GM18873 (cell line): ENCODE results near the gene MYLK.

ENCODE experiments used
- ATAC-seq: cut with Tn5 transposase; IDR thresholded peaks from one replicate; pipeline ENCODE4 v1.9.1; 2021; ENCODE audit warnings: mild to moderate bottlenecking, moderate library complexity, moderate number of reproducible peaks; ENCODE audit not compliant: unreplicated experiment, low FRiP score

The MYLK gene

DNA sequence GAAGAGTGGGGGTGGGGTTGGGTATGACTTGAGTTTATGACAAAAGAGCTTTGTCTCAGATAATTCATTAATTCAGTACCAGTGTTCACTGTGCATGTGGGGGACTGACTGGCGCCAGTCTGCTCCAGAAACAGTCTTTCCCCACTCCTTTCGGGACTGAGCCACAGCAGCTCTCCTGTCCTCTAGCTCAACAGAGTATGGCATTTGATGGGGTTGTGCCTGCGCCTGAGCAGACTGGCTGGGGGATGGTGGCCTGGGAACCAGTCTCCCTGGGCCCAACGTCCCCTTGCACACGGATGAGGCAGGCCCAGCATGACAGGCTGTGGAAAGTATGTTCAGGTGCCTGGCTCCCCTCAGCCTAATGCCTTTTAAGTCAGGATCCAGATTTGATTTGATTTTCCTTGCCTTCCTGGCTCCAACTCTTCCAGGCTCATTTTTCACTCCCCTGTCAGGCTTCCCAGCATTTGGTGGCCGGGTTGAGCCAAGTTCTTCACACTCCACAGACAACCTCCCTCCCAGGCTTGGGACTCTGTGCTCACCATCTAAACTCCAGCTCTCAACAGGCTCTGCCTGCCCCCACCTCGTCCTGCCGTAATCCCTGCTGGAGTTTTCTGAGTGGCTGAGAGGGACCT, 105.0 kb downstream of the MYLK start:
- no peak for ATAC-seq

DNA sequence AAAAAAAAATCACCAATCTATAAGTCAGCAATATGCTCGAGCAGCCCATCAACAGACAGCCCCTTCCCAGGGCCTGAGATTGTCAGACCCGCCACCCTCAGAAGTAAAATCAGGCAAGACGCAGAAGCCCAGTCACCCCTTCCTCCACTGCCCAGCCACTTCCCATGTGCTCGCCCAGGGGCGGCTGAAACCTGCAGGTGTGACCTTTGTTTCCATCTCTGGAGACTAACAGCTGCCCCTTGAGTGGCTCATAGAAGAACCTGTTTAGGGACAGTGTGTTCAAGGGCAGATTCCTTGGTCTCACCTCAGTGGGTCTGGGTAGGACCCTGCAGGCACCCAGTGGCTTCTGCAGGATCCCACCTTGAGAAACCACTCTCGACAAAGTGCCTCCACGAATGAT, 105.6 kb downstream of the MYLK start:
- no peak for ATAC-seq

DNA sequence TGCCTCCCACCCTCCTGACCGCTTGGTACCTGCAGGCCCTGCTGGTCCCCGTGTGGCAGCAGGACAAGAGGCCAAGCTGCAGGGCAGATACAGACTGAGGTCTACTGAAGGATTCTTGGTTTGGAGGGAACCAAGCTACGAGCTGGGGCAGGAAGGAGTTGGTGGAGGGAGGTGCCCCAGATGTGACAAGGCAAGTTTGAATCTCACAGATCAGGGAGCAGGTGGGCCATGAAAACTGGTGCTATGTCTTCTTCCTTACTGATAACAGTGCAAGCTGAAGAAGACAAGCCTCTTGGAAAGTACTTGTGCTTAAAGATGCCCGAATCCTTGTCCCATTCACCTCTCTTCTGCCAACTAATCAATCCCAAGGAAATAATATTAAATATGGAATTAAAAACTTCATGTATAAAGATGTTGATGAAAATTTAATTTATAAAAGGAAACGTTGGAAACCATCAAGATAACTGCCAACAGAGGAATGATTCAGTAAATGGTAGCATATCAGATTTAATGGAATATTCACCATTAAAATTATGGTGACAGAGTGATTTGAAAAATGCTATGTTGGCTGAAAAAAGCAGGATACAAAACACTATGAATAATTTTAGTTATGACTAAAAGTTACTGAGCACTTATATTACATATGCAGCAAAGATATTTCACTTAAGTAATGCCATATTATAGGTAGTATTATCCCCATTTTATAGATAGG, 107.9 kb downstream of the MYLK start:
- ATAC-seq = no peak

DNA sequence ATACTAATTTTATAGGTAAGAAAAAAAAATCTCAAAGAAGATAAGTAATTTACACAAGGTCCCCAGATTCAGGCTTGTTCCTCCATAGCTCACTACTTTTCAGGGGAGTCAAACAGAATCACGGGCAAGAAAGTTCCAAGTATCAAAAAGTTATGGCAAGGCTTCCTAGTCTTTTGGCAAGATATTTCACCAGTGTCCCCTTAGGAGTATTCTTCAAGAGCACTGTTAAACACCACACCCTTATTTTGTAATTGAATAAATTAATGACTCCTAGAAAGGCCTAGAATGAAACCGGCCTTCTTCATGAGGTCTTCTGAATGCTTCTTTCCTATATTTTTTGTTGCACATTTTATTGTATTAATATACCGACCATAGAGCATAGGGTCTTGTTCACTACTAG, 109.7 kb downstream of the MYLK start:
- ATAC-seq = no peak

- no peak for ATAC-seq
These were observed 110.3 kb downstream of the MYLK start for GRCh38 chr3:123773681-123774431.

DNA sequence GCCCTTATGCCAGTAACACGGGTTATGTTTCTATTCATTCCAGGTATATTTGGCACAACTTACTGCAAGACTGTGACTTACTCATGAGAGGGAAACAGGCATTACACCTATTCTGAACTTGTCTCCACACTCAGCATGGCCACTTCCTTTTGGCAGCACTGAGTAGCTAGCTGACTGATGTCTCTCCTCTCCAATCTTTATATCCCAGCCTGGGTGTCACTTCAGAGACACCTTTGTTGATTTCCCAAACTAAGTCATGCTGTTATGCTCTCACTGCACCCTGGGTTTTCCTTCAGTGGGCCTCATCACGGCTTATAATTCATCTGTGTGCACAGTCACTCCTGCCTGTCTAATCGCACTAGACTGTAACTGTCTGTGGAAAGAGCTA, 114.8 kb downstream of the MYLK start:
- ATAC-seq = no peak

GRCh38 chr3:123768480-123769355, 115.4 kb downstream of the MYLK start:
- ATAC-seq = no peak

GRCh38 chr3:123767564-123768292, 116.4 kb downstream of the MYLK start:
- ATAC-seq = no peak

- no peak for ATAC-seq
These were observed 117.1 kb downstream of the MYLK start for GRCh38 chr3:123767009-123767372.

DNA sequence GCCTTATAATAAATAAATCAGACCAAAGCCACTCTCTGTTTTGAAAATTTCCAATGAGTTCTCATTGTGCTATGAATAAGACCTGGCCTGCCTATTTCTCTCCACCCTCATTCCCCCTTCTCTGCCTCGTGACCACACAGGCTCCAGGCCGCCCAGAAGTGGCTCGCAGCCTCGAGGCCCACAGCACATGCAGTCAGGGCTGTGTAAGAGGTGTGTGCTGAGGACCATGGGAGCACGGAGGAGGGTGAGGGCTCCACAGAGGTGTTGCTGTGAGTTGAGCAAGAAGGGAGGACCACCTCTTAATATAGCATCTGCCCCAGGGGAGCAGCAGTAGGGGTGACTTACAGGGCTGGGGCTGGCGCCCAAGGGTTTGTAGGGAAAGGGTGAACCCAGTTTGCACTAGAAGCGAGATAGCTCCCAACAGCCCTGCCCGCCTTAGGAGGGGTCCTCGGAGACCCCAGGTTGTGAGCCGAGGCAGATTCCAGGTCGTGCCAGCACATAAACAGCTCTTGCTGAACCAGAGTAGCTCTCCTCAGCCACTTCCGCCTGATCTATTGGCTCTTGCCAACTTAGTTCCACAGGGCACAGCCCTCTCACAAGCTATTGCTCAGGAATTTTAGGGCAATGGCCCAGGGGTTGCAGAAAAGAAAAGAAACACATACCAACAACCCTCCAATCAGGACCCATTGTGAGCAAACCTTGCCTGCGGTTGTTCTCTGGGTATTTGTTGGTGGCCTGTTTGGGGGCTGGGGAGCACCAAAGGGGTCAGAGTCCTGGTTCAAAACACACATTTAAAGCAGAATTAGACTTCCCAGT, 117.7 kb downstream of the MYLK start:
- no peak for ATAC-seq

GRCh38 chr3:123765475-123766128, 118.5 kb downstream of the MYLK start:
- peak; percentile 44 for ATAC-seq

DNA sequence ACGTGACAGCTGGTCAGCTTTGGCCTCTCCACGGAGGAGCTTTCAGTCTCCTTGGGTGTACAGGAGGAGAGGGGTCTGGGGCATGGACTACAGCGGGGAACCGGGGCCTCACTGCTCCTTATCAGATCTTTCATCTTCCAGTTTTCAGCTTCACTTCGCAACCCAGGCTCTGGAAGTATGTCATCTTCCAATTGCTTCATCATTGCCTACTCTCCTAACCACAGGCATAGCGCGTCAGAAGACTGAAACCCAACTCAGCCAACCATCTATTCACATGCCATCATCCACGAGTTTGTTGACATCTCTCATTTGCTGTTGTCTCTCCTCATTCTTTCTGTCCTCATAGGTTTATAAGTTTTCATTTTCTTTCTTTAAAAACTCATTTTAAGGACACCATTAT, 119.5 kb downstream of the MYLK start:
- ATAC-seq = no peak

- ATAC-seq = no peak
These were observed 121.3 kb downstream of the MYLK start for GRCh38 chr3:123762805-123763204.

DNA sequence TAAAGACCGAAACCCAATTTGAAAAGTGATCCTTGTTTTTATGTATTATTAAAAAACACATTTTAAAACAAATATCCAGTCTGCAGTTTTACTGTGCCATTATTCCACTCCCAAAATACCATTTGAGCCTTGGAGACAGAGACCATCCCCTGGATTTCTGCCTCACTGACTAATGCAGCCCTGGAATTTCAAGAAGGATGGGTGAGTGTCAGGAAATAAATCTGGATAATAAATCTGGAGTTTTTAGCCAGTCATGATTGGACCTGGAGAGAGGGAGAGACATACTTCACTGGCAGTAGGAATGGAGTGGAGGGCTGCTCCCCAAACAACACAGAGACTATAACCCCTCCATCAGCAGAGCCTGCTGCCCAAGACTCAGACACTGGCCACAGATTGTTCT, 123.3 kb downstream of the MYLK start:
- ATAC-seq = no peak

DNA sequence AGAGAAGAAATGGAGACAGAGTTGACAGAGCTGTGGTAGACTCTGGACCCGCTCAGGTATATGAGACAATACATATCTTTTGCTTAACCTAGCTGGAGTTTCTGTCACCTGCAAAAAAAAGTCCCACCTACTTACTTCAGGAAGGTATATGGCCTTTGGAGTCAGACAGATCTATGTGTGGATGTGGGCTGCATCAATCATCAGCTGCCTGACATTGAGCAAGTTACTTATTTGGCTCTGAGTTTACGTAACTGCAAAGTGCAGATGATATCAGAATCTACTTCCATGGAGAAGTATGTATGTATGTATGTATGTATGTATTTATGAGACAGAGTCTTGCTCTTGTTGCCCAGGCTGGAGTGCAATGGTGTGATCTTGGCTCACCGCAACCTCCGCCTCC, 124.3 kb downstream of the MYLK start:
- no peak for ATAC-seq

- no peak for ATAC-seq
These were observed 124.8 kb downstream of the MYLK start for GRCh38 chr3:123759311-123759710.

- ATAC-seq = no peak
These were observed 126.0 kb downstream of the MYLK start for GRCh38 chr3:123758081-123758564.

GRCh38 chr3:123757281-123757940, 126.7 kb downstream of the MYLK start:
- no peak for ATAC-seq
